Fibroblast of villous mesenchyme (primary cell): ENCODE data around the gene PINLYP. TPM values are rescaled to one million over a fixed set of nuclear protein-coding genes. Genes with fewer than 3 reads are reported as not detected.
"Not testable (repeated sequence)": the region's sequence is repeated elsewhere in the genome, so short reads cannot be mapped to it uniquely, and the experiment has no call there.

Source experiments
- DNase-seq: peaks from one replicate; pipeline ENCODE4 v3.0.0-alpha.2; 2010; ENCODE audit warnings: low read depth
- H3K4me3 ChIP-seq: 2 replicates; pipeline ENCODE4 v1.5.1; 2011; ENCODE audit warnings: low read depth, mild to moderate bottlenecking, low read length
- CTCF ChIP-seq: IDR thresholded peaks from 2 replicates; pipeline ENCODE4 v1.5.1; 2012; ENCODE audit warnings: low read depth, mild to moderate bottlenecking, low read length; ENCODE audit not compliant: insufficient read depth
- total RNA-seq: library from RNA; depleted of rRNA; stranded (reverse); fragments of >200 nt; gene quantifications from 2 replicates; pipeline ENCODE4 v1.2.3, GENCODE V29; 2012

The PINLYP gene
- total RNA-seq, 1 donor, result 3.5 TPM

DNA sequence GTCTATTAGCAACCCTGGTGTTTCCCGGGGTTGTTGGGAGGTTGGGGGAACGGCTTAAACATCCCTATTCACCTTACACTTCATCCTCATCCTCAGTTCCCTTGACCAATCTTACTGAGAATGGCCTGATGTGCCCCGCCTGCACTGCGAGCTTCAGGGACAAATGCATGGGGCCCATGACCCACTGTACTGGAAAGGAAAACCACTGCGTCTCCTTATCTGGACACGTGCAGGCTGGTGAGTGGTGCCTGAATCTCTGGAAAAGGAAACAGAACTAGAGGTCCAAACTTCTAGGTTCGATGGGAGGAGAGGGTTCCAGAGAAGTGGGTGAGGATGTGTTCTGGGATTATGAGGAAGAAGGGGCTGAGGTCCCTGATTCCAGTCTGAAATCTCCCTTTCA, 5.9 kb downstream of the PINLYP start:
- DNase-seq, result no peak
- no peak overlapping the region for H3K4me3 ChIP-seq
- TF ChIP-seq CTCF, result no peak

DNA sequence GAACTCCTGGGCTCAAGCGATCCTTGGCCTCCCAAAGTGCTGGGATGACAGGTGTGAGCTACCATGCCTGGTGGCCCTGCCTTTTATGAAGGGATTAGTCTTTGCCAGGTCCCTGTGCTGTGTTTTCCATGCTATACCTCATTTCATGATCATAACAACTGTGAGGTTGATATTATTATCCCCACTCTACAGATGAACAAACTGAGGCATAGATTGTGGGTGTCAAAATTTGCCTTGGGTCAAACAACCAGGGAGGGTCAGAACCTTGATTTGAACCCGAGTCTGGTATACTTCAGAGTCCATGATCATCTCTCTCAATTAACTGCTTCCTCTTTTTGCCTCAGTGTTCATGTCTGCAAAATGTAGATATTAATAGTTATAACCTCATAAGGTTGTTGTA, 6.9 kb downstream of the PINLYP start:
- DNase-seq, result no peak

GRCh38 chr19:43584484-43584883, 8.9 kb downstream of the PINLYP start:
- no peak overlapping the region for H3K4me3 ChIP-seq
- TF ChIP-seq CTCF, result no peak
- no peak for DNase-seq

More for the DNA sequence above, 6.9 kb downstream of the PINLYP start:
- no peak overlapping the region for H3K4me3 ChIP-seq
- TF ChIP-seq CTCF, result no peak

DNA sequence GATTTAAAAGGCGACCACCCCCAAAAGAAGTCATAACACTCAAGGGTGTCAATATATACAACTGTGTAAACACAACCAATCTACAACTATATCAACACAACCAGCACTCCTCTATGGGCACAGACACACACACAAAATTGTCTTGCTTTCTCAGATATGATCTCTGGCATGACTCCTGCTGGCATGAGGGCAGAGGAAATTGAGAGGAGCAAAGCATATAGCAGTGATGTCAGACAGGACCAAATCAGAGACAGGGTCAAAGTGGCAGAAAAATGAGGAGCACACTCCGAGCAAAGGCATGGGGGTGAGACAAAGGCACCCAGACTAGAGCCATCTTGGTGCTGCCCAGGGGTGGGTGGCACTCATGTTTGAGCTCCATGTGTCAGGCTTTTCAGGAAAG, 10.7 kb downstream of the PINLYP start:
- H3K4me3 ChIP-seq, result no peak overlapping the region
- TF ChIP-seq CTCF, result no peak
- DNase-seq, result no peak

DNA sequence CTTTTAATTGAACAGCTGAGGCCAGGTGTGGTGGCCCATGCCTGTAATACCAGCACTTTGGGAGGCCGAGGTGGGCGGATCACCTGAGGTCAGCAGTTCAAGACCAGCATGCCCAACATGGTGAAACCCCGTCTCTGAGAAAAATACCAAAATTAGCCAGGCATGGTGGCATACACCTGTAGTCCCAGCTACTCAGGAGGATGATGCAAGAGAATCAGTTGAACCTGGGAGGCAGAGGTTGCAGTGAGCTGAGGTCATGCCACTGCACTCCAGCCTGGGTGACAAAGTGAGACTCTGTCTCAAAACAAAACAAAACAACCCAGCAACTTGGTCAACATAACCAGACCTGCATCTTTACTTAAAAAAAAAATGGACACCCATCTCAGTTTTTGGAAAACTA, 11.4 kb downstream of the PINLYP start:
- not testable (repeated sequence) for H3K4me3 ChIP-seq, DNase-seq

DNA sequence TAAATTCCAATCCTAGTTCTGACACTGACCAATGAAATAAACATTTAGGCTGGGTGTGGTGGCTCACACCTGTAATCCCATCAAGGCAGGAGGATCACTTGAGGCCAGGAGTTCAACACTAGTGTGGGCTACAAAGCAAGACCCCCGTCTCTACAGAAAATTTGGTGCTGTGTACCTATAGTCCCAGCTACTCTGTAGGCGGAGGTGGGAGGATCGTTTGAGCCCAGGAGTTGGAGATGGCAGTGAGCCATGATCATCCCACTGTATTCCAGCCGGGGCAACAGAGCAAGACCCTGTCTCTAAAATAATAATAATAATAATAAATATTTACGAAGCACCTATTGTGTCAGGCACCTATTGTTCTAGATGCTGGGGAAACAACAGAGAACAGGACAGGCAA, 13.7 kb downstream of the PINLYP start:
- no peak overlapping the region for H3K4me3 ChIP-seq
- TF ChIP-seq CTCF, result no peak
- no peak for DNase-seq

DNA sequence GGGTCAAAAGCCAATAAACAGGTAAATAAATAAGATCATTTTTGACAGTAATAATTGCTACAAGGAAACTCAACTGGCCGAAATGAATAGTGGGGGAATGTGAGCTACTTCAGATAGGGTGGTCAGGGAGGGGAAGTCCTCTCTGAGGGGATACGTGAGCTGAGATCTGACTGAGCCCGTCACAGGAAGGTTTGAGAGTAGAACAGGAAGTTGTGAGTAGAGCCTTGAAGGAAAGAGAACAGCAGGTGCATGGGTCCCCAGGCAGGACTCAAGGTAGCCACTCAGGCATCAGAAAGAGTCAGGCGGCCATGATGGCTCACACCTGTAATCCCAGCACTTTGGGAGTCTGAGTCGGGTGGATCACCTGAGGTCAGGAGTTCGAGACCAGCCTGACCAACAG, 14.1 kb downstream of the PINLYP start:
- no peak overlapping the region for H3K4me3 ChIP-seq
- no peak for DNase-seq
- TF ChIP-seq CTCF, result no peak
